NT2/D1 (cell line): ENCODE results near the gene FGF11.

Experiments used
- YY1 ChIP-seq: IDR thresholded peaks from 2 replicates; pipeline ENCODE4 v1.6.1; 2011; ENCODE audit not compliant: insufficient read length, insufficient read depth
- ZNF274 ChIP-seq: IDR thresholded peaks from 2 replicates; pipeline ENCODE4 v1.6.1; 2011; ENCODE audit warnings: mild to moderate bottlenecking, low read depth, low read length

GRCh38 chr17:7478276-7479212 is 39.2 kb downstream of the FGF11 start:
- TF ChIP-seq ZNF274, result no peak
- TF ChIP-seq YY1, result no peak
